Endodermal cell (in vitro differentiated cells): ENCODE results near the gene LTBP1. TPM values are rescaled to one million over a fixed set of nuclear protein-coding genes. Genes with fewer than 3 reads are reported as not detected.

Experiments used
- DNase-seq: peaks from one replicate; pipeline ENCODE4 v3.0.0-alpha.2; 2017
- H3K27ac ChIP-seq: 2 replicates; pipeline ENCODE4 v1.5.1; 2013; ENCODE audit warnings: mild to moderate bottlenecking, low read depth, low read length, moderate library complexity
- H3K27me3 ChIP-seq: 2 replicates; pipeline ENCODE4 v1.6.1; 2013; ENCODE audit warnings: mild to moderate bottlenecking, low read length, moderate library complexity; ENCODE audit not compliant: insufficient read depth, control insufficient read depth, poor library complexity, severe bottlenecking
- H3K36me3 ChIP-seq: 2 replicates; pipeline ENCODE4 v1.7.0; 2013; ENCODE audit warnings: mild to moderate bottlenecking, low read length, moderate library complexity; ENCODE audit not compliant: control insufficient read depth, insufficient read depth
- H3K4me1 ChIP-seq: one replicate; pipeline ENCODE4 v1.7.0; 2013; ENCODE audit warnings: low read length; ENCODE audit not compliant: control insufficient read depth, insufficient read depth
- H3K4me3 ChIP-seq: 2 replicates; pipeline ENCODE4 v1.5.1; 2013; ENCODE audit warnings: mild to moderate bottlenecking, low read length, moderate library complexity
- H3K9ac ChIP-seq: 2 replicates; pipeline ENCODE4 v1.6.1; 2013; ENCODE audit warnings: mild to moderate bottlenecking, low read length, moderate library complexity; ENCODE audit not compliant: poor library complexity, severe bottlenecking; ENCODE audit errors: extremely low read depth
- H3K9me3 ChIP-seq: 2 replicates; pipeline ENCODE4 v1.6.1; 2013; ENCODE audit warnings: mild to moderate bottlenecking, low read length, moderate library complexity; ENCODE audit not compliant: control insufficient read depth
- H3K27ac Mint-ChIP-seq: 2 replicates; pipeline ENCODE4 v1.8.0; 2020; ENCODE audit warnings: mixed read lengths
- H3K27me3 Mint-ChIP-seq: 2 replicates; pipeline ENCODE4 v1.8.0; 2021; ENCODE audit warnings: mild to moderate bottlenecking, mixed read lengths; ENCODE audit not compliant: insufficient read depth
- H3K36me3 Mint-ChIP-seq: 2 replicates; pipeline ENCODE4 v1.8.0; 2020; ENCODE audit warnings: low read depth, mixed read lengths
- H3K4me1 Mint-ChIP-seq: 2 replicates; pipeline ENCODE4 v1.8.0; 2020; ENCODE audit warnings: mixed read lengths
- H3K4me3 Mint-ChIP-seq: 2 replicates; pipeline ENCODE4 v1.8.0; 2020; ENCODE audit warnings: mild to moderate bottlenecking, moderate library complexity, mixed read lengths
- H3K9me3 Mint-ChIP-seq: 2 replicates; pipeline ENCODE4 v1.8.0; 2020; ENCODE audit warnings: mild to moderate bottlenecking, mixed read lengths
- WGBS, 2 experiments: methylation state at CpG; one replicate each; pipeline versions ENCODE4 v1.1.5 to v1.1.7; 2013; ENCODE audit warnings: missing lambda C conversion rate in 2 of 2, mixed read lengths in 1 of 2; ENCODE audit not compliant: insufficient coverage in 1 of 2, insufficient read length in 1 of 2; 5-methylcytosine and 5-hydroxymethylcytosine counted together
- total RNA-seq, 2 donors: library from RNA; stranded (reverse); fragmentation: NEBNext Ultra II Directional in 1 of 2; extraction: Animal tissue kit (Norgen Biotek cat#: 25700) in 1 of 2; gene quantifications; 2 replicates in 1 of 2; 3 replicates in 1 of 2; pipeline ENCODE4 v1.2.1, GENCODE V29; 2021
- TF ChIP-seq, protein P1 (sequence below): fragments of 200-600 bp; sonication (generic); conservative IDR thresholded peaks from 2 replicates; pipeline ENCODE4 v1.5.0; 2021; ENCODE audit warnings: antibody characterized with exemption, mild to moderate bottlenecking

LTBP1 gene
- total RNA-seq, 2 donors from 2014 or later: 43.2 to 43.4 TPM

GRCh38 chr2:33347856-33348255, 401.1 kb downstream of the LTBP1 start:
- DNase-seq: no peak
- H3K9ac ChIP-seq: no peak overlapping the region
- no peak overlapping the region for H3K27ac Mint-ChIP-seq
- H3K4me3 ChIP-seq: no peak overlapping the region
- no peaks in the 10 kb centered on the region for H3K9me3 ChIP-seq
- no peaks in the 10 kb centered on the region for H3K9me3 Mint-ChIP-seq
- H3K27me3 Mint-ChIP-seq: no peaks in the 10 kb centered on the region
- H3K4me3 Mint-ChIP-seq: no peak overlapping the region
- H3K27ac ChIP-seq: no peak overlapping the region
- TF ChIP-seq, protein P1, sequence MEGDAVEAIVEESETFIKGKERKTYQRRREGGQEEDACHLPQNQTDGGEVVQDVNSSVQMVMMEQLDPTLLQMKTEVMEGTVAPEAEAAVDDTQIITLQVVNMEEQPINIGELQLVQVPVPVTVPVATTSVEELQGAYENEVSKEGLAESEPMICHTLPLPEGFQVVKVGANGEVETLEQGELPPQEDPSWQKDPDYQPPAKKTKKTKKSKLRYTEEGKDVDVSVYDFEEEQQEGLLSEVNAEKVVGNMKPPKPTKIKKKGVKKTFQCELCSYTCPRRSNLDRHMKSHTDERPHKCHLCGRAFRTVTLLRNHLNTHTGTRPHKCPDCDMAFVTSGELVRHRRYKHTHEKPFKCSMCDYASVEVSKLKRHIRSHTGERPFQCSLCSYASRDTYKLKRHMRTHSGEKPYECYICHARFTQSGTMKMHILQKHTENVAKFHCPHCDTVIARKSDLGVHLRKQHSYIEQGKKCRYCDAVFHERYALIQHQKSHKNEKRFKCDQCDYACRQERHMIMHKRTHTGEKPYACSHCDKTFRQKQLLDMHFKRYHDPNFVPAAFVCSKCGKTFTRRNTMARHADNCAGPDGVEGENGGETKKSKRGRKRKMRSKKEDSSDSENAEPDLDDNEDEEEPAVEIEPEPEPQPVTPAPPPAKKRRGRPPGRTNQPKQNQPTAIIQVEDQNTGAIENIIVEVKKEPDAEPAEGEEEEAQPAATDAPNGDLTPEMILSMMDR: no peak
- peaks cover 2% of the 10 kb centered on the region for H3K4me1 ChIP-seq
- no peaks in the 10 kb centered on the region for H3K4me1 Mint-ChIP-seq
- H3K27me3 ChIP-seq: no peaks in the 10 kb centered on the region
- no peaks in the 10 kb centered on the region for H3K36me3 ChIP-seq
- H3K36me3 Mint-ChIP-seq: peaks cover 7% of the 10 kb centered on the region
- 96 to 100% methylated on average over 2 to 3 of the region's 3 CpGs for WGBS, 2 experiments

DNA sequence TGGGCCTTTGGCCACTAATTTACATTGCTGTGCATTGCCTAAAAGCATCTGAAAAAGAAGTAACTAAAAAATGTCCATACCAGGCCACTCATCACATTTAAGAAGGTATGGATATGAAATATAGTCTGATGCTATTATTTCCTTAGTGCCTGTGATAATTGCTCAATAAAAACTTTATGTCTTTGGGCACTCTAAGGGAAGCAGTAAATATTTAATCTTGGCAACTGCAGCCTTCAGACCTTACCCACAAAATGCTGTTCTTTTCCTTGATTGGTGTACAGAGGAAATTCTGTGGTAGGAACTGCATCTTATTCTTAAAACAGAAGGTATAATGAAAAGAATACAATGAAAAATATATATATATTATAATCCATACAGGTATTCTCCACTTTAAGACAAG, 403.9 kb downstream of the LTBP1 start:
- peaks cover 6% of the 10 kb centered on the region for H3K9me3 Mint-ChIP-seq
- TF ChIP-seq, protein P1: no peak

GRCh38 chr2:33351781-33352180, 405.0 kb downstream of the LTBP1 start:
- H3K9me3 Mint-ChIP-seq: peaks cover 18% of the 10 kb centered on the region
- peaks cover 22% of the 10 kb centered on the region for H3K36me3 Mint-ChIP-seq
- no peaks in the 10 kb centered on the region for H3K27me3 Mint-ChIP-seq
- TF ChIP-seq, protein P1: no peak
- H3K9ac ChIP-seq: no peak overlapping the region
- H3K9me3 ChIP-seq: peaks cover 19% of the 10 kb centered on the region
- H3K36me3 ChIP-seq: peaks cover 4% of the 10 kb centered on the region
- no peaks in the 10 kb centered on the region for H3K27me3 ChIP-seq
- H3K27ac Mint-ChIP-seq: no peak overlapping the region
- H3K4me1 ChIP-seq: no peaks in the 10 kb centered on the region
- no peak overlapping the region for H3K4me3 Mint-ChIP-seq
- DNase-seq: no peak
- no peak overlapping the region for H3K4me3 ChIP-seq
- H3K4me1 Mint-ChIP-seq: no peaks in the 10 kb centered on the region
- H3K27ac ChIP-seq: no peak overlapping the region

More for the DNA sequence above, 403.9 kb downstream of the LTBP1 start:
- Mint-ChIP-seq H3K4me3 (no peak overlapping the region), H3K4me1 (no peaks in the 10 kb centered on the region), H3K27ac (no peak overlapping the region), H3K27me3 (no peaks in the 10 kb centered on the region), H3K36me3 (peaks cover 13% of the 10 kb centered on the region)
- Histone ChIP-seq H3K9me3 (peaks cover 8% of the 10 kb centered on the region), H3K4me1 (no peaks in the 10 kb centered on the region), H3K36me3 (no peaks in the 10 kb centered on the region), H3K4me3 (no peak overlapping the region), H3K27me3 (no peaks in the 10 kb centered on the region), H3K27ac (no peak overlapping the region), H3K9ac (no peak overlapping the region)
- no peak for DNase-seq
